Skin of body (tissue), 1 donor: ENCODE results near the gene BST2. TPM values are rescaled to one million over a fixed set of nuclear protein-coding genes. Genes with fewer than 3 reads are reported as not detected.

Source experiments
- total RNA-seq: library from RNA; depleted of rRNA; stranded (reverse); fragments of >200 nt; gene quantifications from one replicate; pipeline ENCODE4 v1.2.3, GENCODE V29; 2014

The BST2 gene
- total RNA-seq, 1 donor from 2014 or later, result 6.9 TPM

Other genes starting within 250 kb of the BST2 start
- 13.2 TPM for gene USE1, start 190.3 kb downstream of the BST2 start, total RNA-seq
- 3.7 TPM for gene OCEL1, start 179.4 kb downstream of the BST2 start, total RNA-seq
- 14.4 TPM for gene NR2F6, start 159.7 kb downstream of the BST2 start, total RNA-seq
- 2.0 TPM for gene USHBP1, start 140.9 kb downstream of the BST2 start, total RNA-seq
- 43.6 TPM for gene BABAM1, start 138.2 kb downstream of the BST2 start, total RNA-seq
- gene ANKLE1, start 123.7 kb downstream of the BST2 start, total RNA-seq, result 0.49 TPM
- 5.7 TPM for gene ABHD8, start 102.2 kb downstream of the BST2 start, total RNA-seq
- 20.3 TPM for gene MRPL34, start 99.8 kb downstream of the BST2 start, total RNA-seq
- 7.9 TPM for gene DDA1, start 96.1 kb downstream of the BST2 start, total RNA-seq
- gene ANO8, start 70.8 kb downstream of the BST2 start, total RNA-seq, result 6.7 TPM
- gene GTPBP3, start 68.1 kb downstream of the BST2 start, total RNA-seq, result 10.6 TPM
- 10.9 TPM for gene PLVAP, start 28.3 kb downstream of the BST2 start, total RNA-seq
- not detected for gene CCDC194, start 11.4 kb downstream of the BST2 start, total RNA-seq
- gene MVB12A, start 14.4 kb upstream of the BST2 start, total RNA-seq, result 19.2 TPM
- 0.69 TPM for gene TMEM221, start 43.0 kb upstream of the BST2 start, total RNA-seq
- not detected for gene NXNL1, start 55.3 kb upstream of the BST2 start, total RNA-seq
- 19.6 TPM for gene SLC27A1, start 64.9 kb upstream of the BST2 start, total RNA-seq
- 36.3 TPM for gene PGLS, start 106.0 kb upstream of the BST2 start, total RNA-seq
- gene COLGALT1, start 150.0 kb upstream of the BST2 start, total RNA-seq, result 40.6 TPM